Epithelial cell of esophagus (primary cell): Measurements from ENCODE around the gene ZNF10.

Experiments
- DNase-seq: peaks from one replicate; pipeline ENCODE4 v3.0.0; 2010; ENCODE audit warnings: low read depth
- H3K4me3 ChIP-seq: 2 replicates; pipeline ENCODE4 v1.5.1; 2011; ENCODE audit warnings: mild to moderate bottlenecking, low read length, control low read depth
- TF ChIP-seq, protein P1 (sequence below): IDR thresholded peaks from 2 replicates; pipeline ENCODE4 v1.5.1; 2011; ENCODE audit warnings: low read depth, mild to moderate bottlenecking, low read length, control low read depth, inconsistent platforms; ENCODE audit not compliant: insufficient read depth; ENCODE audit errors: missing control alignments

ZNF10 gene

DNA sequence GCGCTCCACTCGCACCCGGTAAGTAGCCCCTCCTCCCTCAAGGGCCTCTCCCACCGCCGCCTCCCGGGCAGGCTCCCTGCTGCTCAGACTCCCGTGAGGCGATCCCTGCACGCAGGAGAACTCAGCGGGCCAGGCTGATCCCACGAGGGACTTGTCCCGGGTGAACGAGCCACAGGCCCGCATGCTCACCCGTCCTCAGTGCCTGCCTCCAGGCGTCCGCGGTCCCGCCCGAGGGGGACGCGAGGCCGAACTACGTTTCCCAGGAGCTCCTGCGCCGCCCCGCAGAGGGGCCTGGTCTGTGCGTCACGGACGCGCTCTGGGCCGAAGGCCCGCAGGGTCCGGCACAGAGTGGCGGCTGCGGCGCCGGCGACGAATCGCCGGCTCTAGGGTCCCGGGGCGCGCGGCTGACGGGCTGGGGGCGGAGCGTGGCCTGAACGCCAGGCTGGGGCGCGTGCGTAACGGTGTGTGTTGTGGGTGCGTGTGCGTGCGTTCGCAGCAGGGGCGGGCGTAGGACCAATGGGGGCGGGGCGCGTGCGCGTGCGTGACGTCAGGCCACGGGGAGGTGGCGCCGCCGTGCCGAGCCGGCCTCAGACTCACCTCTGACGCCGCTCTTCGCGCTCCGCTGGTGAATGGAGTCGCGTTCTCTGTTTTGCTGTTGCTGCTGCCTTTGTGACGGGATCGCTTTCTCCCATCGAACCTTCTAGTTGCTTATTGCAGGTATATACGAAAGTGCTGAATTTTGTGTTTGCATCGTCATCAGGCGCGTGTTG is at the start of gene ZNF10, which contains the start of gene ZNF891:
Gene ZNF10, plus strand, starts transcription at position 590 of the 770 bp plus-strand sequence. CDS start 13,866 bp downstream, outside the sequence.
Gene ZNF891, minus strand, starts transcription at position 237 of the 770 bp plus-strand sequence. CDS start 8,356 bp downstream, outside the sequence.
- TF ChIP-seq, protein P1, sequence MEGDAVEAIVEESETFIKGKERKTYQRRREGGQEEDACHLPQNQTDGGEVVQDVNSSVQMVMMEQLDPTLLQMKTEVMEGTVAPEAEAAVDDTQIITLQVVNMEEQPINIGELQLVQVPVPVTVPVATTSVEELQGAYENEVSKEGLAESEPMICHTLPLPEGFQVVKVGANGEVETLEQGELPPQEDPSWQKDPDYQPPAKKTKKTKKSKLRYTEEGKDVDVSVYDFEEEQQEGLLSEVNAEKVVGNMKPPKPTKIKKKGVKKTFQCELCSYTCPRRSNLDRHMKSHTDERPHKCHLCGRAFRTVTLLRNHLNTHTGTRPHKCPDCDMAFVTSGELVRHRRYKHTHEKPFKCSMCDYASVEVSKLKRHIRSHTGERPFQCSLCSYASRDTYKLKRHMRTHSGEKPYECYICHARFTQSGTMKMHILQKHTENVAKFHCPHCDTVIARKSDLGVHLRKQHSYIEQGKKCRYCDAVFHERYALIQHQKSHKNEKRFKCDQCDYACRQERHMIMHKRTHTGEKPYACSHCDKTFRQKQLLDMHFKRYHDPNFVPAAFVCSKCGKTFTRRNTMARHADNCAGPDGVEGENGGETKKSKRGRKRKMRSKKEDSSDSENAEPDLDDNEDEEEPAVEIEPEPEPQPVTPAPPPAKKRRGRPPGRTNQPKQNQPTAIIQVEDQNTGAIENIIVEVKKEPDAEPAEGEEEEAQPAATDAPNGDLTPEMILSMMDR = no peak
- H3K4me3 ChIP-seq = peak within 1 kb of the TSS; percentile 79
- peak; percentile 98 for DNase-seq

- TF ChIP-seq, protein P1 = no peak
- peak overlapping the region; percentile 88 for H3K4me3 ChIP-seq
- no peak for DNase-seq
These were observed 49.2 kb upstream of the ZNF10 start for GRCh38 chr12:133081159-133081780.

DNA sequence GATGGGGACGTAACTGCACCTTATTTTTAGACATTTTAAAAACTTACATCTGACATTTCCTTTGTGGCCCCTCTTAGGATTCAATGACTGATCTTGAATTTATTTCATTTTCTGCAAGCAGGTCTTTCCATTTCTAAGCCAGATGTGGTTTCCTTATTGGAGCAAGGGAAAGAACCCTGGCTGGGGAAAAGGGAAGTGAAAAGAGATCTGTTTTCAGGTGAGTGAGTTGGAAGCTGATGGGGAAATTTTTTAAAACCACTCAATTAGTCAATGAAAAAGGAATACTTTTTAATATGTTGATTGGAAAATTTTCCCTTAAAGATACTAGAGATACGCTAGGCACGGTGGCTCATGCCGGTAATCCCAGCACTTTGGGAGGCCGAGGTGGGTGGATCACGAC is 47.1 kb upstream of the ZNF10 start:
- no peak overlapping the region for H3K4me3 ChIP-seq
- TF ChIP-seq, protein P1 = no peak
- no peak for DNase-seq

- DNase-seq = no peak
- TF ChIP-seq, protein P1 = no peak
- H3K4me3 ChIP-seq = no peak overlapping the region
These were observed 24.8 kb upstream of the ZNF10 start for GRCh38 chr12:133105620-133106019.

DNA sequence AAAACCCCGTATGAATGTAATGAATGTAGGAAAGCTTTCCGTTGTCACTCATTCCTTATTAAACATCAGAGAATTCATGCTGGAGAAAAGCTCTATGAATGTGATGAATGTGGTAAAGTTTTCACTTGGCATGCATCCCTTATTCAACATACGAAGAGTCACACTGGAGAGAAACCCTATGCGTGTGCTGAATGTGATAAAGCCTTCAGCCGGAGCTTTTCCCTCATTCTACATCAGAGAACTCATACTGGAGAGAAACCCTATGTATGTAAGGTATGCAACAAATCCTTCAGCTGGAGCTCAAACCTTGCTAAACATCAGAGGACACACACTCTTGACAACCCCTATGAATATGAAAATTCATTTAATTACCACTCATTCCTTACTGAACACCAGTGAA is 24.2 kb upstream of the ZNF10 start:
- no peak overlapping the region for H3K4me3 ChIP-seq
- DNase-seq = no peak
- TF ChIP-seq, protein P1 = no peak

DNA sequence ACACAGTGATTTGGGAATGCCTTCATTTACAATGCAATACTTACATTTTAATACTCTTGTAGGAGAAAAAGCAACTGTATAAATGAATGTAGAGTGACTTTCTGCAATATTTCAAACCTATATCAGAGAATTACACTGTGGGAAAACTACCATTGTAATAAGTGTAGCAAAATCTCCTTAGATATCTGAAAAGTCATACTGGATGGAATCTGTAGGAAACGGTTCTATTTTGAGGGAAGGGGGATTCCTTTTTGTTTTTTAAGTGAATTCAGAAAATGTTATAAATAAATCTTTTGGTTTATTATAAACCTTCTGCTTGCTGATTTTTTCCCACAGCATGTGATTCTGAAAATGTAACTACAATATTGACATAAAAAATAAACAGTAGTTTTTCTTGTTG is 23.3 kb upstream of the ZNF10 start:
- no peak for DNase-seq
- TF ChIP-seq, protein P1 = no peak
- no peak overlapping the region for H3K4me3 ChIP-seq
